ENCODE measurements around the gene ATG16L2.
"Not testable (repeated sequence)": the region's sequence is repeated elsewhere in the genome, so short reads cannot be mapped to it uniquely, and the experiment has no call there.

The ATG16L2 gene

DNA sequence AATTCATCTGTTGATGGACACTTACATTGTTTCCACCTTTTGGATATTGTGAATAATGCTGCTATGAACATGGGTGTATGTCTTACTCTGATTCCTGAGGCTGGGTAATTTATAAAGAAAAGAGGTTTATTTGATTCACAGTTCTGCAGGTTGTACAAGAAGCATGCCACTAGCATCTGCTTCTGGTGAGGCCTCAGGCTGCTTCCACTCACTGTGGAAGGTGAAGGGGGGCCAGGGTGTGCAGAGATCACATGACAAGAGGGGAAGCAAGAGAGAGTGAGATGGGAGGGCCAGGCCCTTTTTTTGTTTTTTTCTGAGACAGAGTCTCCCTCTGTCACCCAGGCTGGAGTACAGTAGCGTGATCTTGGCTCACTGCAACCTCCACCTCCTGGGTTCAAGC lies 7.8 kb upstream of the ATG16L2 start:
- DNase-seq (ENCODE audit: low spot score), result not testable (repeated sequence)

- no peak for DNase-seq (ENCODE audit: low spot score)
These were observed 7.1 kb upstream of the ATG16L2 start for GRCh38 chr11:72807021-72807693.

DNA sequence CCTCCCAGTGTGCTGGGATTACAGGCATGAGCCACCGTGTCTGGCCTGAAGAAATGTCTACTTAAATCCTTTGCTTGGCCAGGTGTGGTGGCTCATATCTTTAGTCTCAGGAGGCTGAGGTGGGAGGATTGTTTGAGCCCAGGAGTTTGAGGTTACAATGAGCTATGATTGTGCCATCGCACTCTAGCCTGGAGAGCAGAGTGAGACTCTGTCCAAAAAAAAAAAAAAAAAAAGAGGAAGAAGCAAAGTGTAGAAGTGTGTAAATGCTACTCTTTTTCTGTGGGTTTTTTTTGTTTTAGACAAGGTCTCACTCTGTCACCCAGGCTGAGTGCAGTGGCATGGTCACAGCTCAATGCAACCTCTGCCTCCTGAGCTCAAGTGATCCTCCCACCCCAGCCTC lies 6.4 kb upstream of the ATG16L2 start:
- DNase-seq (ENCODE audit: low spot score), result no peak

GRCh38 chr11:72808331-72808798 lies 5.8 kb upstream of the ATG16L2 start:
- no peak for DNase-seq (ENCODE audit: low spot score)

DNA sequence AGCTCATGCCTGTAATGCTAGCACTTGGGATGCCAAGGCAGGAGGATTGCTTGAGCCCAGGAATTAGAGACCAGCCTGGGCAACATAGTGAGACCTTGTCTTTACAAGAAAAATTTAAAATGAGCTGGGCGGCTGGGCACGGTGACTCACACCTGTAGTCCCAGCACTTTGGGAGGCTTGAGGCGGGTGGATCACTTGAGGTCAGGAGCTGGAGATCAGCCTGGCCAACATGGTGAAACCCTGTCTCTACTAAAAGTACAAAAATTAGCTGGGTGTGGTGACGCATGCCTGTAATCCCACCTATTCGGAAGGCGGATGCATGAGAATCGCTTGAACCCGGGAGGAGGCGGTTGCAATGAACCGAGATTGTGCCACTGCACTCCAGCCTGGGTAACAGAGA lies 2.5 kb upstream of the ATG16L2 start:
- DNase-seq (ENCODE audit: low spot score), result not testable (repeated sequence)

- DNase-seq (ENCODE audit: low spot score), result no peak
These were observed 1.6 kb upstream of the ATG16L2 start for GRCh38 chr11:72812604-72812966.

GRCh38 chr11:72812967-72813739 lies 1.1 kb upstream of the ATG16L2 start:
- DNase-seq (ENCODE audit: low spot score), result peak; percentile 74

DNA sequence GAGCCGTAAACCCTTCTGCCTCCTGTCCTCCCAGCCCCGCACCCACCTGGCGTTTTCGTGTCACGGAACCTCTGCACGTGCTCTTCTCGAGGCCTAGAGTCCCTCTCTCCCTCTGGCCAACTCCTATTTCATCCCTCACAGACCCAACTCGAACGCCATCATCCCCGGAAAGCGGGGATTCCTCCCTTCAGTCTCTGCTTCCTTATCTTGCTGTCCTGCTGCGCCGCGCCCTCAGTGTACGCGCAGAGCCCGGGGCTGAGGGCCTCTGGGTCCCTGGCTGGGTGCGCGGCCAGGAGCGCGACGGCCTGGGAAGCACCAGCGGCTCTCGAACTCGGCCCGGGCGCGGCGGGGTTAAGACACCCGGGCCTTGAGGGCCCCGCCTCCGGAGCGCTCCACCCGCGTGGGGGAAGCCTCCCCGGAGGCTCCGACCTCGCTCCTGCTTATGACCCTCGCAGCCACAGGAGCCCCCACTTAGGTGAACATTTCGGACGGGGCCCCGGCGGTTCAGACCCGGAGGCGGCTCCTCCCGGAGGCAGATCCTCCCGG lies 398 bp upstream of the ATG16L2 start:
- no peak for DNase-seq (ENCODE audit: low spot score)

DNA sequence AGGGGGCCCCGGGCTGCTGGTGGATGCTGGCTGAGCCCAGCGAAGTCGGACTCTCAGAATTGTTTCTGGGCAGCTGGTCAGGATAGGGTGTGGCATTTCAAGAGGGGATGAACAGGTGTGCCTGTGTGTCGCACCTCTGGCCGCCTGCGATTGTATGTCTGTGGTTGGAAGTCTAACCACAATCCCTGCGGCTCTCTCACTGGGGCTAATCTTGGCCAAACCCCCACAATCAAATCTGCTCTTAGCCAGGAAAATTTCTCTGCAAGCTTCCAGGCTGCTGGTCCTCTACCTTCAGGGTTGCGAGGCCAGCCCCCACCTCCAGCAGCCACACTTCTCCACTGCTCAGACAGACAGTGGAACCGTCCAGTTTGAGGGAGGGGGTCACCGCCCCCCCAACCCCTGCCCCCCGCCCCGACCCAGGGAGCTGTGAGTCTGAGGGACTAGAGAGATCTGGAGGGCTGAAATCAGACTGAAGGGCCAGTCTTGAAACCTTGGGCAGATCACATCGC lies 953 bp downstream of the ATG16L2 start:
- no peak for DNase-seq (ENCODE audit: low spot score)

DNA sequence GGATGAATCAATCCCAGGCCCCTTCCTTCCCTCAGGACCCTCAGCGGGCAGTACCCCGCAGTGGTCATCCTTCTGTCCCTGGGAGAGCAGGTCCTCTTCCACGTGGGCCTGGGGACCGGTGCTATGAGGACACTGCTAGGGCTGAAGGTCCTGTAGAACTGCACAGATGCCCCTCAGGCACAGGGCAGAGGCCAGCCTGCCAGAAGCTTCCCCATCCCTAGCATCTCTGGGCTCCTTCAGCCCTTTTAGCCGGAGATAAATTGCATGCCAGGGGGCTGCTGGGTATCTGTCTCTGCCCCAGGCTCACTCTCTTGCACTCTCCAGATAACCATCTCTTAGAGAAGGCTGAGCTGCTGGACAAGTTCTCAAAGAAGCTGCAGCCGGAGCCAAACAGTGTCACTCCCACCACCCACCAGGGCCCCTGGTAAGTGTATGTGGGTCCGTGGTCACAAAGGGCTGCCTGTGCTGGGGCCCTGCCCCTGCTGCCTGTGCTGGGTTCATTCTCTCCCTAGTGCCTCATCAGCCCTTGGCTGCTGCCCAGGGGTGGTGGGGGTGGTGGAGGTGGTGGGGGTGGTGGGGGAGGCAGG lies 2.3 kb downstream of the ATG16L2 start:
- no peak for DNase-seq (ENCODE audit: low spot score)

DNA sequence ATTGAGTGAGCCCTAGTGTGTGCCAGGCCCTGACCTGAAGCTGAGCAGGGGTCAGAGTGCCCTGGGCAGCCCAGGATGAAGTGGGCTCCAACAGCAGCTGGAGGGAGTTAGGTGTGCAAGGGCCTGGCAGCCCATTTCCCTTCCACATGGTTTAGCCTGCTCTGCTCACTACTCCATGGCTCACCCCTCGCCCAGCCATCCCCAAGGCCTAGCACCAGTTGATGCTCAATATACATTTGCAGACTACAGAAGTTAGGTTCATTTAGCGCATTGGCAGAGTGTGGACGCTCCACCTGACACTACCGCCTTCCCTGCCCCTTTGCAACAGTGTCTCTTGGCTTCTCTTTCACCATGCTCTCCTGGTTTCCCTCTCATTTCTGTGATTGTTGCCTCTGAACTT lies 3.8 kb downstream of the ATG16L2 start:
- no peak for DNase-seq (ENCODE audit: low spot score)

DNA sequence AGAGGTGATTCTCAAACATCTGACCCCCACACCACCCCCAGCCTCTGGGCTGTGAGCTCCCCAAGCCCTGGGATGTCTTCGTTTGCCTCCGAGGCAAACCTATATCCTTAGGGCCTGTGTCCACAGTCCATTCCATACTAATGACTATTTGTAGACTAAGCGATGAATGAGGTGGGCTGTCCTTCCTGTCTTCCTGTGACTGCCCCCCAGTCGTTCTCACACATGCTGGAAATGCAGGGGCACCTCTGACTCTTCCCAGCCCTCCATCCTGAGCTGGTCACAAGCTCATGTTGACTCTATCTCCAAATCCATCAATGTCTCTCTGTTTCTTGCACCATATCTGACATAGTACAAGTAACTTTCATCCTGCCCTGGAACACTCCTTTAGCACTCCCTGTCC lies 4.8 kb downstream of the ATG16L2 start:
- DNase-seq (ENCODE audit: low spot score), result no peak

DNA sequence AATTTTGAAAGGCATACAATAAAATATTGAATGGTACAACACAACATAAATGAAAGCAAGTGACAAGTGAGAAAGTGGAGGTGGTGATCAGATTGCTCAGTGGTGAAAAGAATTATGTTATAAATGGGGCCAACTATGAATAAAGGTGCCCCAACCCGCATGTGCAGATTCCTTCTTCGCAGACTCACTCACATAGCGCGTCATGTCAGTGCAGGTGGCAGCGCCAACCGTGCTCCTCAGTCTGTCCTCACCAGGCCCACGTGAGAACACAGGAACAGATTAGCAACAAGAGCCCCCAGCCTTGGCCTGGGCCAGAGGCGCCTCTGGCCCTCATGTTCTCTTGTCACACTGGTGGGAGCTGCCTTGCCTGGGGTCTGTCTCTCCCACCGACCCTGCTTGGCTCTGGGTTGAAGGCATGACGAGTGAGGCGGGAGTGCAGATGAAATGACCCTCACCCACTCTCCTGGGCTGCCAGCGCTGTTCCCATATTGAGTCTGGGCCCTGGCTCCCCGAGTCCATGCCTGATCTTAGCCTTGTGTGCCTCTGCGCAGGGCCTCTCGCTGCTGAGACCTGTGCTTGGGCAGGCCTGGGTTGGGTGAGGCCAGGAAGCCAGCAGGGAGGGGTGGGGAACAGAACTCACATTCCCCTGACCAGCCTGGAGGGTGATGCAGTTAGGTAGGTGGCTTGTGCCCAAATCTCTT lies 6.4 kb downstream of the ATG16L2 start:
- no peak for DNase-seq (ENCODE audit: low spot score)

GRCh38 chr11:72821221-72821919 lies 7.2 kb downstream of the ATG16L2 start:
- DNase-seq (ENCODE audit: low spot score), result no peak

DNA sequence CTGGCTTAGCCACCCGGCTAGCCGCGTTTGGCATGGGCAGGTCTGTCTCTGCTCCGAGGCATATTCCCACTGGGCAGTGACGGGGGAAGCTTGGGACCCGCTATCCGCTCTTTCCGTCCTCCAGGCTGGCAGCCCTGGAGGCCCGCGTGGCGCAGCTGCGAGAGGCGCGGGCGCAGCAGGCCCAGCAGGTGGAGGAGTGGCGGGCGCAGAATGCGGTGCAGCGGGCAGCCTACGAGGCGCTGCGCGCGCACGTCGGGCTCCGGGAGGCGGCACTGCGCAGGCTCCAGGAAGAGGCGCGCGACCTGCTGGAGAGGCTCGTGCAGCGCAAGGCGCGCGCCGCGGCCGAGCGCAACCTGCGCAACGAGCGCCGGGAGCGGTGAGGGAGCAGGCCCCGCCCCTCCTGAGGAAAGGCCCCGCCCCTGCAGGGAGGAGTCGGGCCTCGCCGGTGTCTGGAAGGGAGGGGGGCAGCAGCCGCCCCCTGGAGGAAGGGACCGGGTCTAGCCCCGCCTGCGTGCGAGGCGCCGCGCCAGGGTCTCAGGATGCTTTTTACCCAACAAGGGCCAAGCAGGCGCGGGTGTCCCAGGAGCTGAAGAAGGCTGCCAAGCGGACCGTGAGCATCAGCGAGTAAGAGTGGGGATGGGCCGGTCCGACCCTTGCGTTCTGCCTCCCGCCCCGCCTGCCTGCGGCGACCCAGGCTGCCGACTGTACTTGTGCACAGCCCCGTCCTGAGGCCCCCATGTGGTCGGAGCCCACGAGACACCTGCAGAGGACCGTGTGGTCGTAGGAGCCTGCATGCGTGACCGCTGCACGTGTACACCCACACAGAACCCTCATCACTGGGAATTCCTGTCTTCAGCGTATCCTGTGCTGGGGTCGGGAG lies 7.9 kb downstream of the ATG16L2 start:
- DNase-seq (ENCODE audit: low spot score), result peak; percentile 95

- no peak for DNase-seq (ENCODE audit: low spot score)
These were observed 9.0 kb downstream of the ATG16L2 start for GRCh38 chr11:72823105-72823804.

DNA sequence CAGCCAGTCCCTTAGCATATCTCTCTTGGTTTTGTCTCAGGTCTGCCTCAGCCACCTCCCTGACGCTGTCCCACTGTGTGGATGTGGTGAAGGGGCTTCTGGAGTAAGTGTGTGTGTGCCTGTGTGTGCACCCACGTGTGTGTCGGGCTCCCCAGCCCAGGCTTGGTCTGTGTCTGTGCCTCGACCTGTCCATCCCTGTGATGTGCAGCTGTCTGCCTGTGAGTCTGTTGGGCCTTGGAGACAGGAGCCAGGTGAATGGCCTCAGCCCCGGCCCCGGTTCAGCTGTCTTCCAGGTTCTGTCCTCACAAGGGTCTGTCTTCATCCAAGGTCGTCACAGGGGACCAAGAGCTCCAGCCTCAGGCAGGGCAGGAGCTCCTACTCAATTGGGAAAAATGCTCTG lies 9.8 kb downstream of the ATG16L2 start:
- no peak for DNase-seq (ENCODE audit: low spot score)

DNA sequence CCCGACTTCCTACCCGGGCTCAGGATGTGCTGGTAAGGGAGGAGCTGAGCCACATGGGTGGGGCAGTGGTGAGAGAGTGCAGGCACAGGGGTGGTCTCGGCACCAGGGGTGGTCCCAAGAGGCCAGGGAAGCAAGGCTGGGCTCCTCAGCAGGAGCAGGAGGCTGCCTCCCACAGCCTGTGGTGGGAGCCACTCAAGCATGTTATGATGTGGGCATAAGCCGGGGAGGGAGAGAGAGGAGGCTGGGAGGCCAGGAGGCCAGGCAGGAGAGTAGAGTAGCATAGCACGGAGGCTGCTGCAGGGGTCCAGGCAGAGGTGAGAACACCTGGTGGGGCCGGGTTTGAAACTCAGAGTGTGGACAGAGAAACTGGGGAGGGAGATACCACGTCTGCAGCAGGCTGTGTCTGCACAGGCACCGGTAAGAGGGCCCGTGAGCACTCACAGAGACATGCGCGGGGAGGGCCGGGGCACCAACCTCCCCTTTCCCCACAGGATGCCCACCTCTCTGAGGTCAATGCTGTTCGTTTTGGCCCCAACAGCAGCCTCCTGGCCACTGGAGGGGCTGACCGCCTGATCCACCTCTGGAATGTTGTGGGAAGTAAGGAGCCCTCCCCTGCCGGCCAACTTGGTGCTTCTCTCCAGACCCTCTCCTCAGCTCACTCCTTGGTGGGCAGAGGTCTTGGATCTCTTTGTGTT lies 10.7 kb downstream of the ATG16L2 start:
- no peak for DNase-seq (ENCODE audit: low spot score)

GRCh38 chr11:72825661-72826060 lies 11.4 kb downstream of the ATG16L2 start:
- DNase-seq (ENCODE audit: low spot score), result no peak

All from germinal center (tissue), 1 donor.